IMR-90 (cell line): ENCODE results near the gene MFAP3L.

ENCODE experiments used
- ELK1 ChIP-seq: fragments of 150-350 bp; IDR thresholded peaks from 2 replicates; pipeline ENCODE4 v1.6.1; 2016; ENCODE audit warnings: low read depth, mild to moderate bottlenecking, low read length, moderate library complexity, borderline replicate concordance
- MAFK ChIP-seq: IDR thresholded peaks from 2 replicates; pipeline ENCODE4 v1.6.1; 2012; ENCODE audit warnings: low read depth, low read length, improper control_type of control experiment

- no peak for TF ChIP-seq MAFK
- no peak for TF ChIP-seq ELK1
These were observed 7.8 kb upstream of the MFAP3L start for GRCh38 chr4:170033999-170034398.
